HFF-Myc (cell line): ENCODE results near the gene CNPPD1.

Experiments used
- DNase-seq: peaks from one replicate; pipeline ENCODE4 v3.0.0-alpha.2; 2011; ENCODE audit warnings: low read depth; ENCODE audit errors: extremely low read depth
- H3K4me3 ChIP-seq: replicated peaks from 2 replicates; pipeline ENCODE4 v1.5.1; 2011; ENCODE audit warnings: low read depth, mild to moderate bottlenecking, control low read depth, low read length
- CTCF ChIP-seq: IDR thresholded peaks from 2 replicates; pipeline ENCODE4 v1.5.1; 2012; ENCODE audit warnings: mild to moderate bottlenecking, low read depth, low read length, control low read depth; ENCODE audit errors: missing control alignments

CNPPD1 gene

GRCh38 chr2:219124381-219125110, 52.2 kb downstream of the CNPPD1 start:
- no peak overlapping the region for H3K4me3 ChIP-seq
- no peak for DNase-seq
- no peak for TF ChIP-seq CTCF

- no peak for TF ChIP-seq CTCF
- no peak for DNase-seq
Observed at GRCh38 chr2:219123356-219124135, 53.2 kb downstream of the CNPPD1 start.

GRCh38 chr2:219122202-219122980, 54.3 kb downstream of the CNPPD1 start:
- no peak for TF ChIP-seq CTCF
- H3K4me3 ChIP-seq, result no peak overlapping the region
- DNase-seq, result no peak

More at GRCh38 chr2:219123356-219124135, 53.2 kb downstream of the CNPPD1 start:
- no peak overlapping the region for H3K4me3 ChIP-seq
